Ovary (tissue), 3 donors: ENCODE data around the gene THTPA.

Experiments
- CTCF ChIP-seq, 3 donors: fragments of 450-650 bp in 2 of 3; fragments of 200-600 bp in 1 of 3; IDR thresholded peaks; one replicate each; pipeline versions ENCODE4 v1.5.1 to v1.8.0; 2016 to 2022; ENCODE audit warnings: antibody characterized with exemption in 3 of 3, mild to moderate bottlenecking in 1 of 3
- POLR2A ChIP-seq: fragments of 450-650 bp; IDR thresholded peaks from one replicate; pipeline ENCODE4 v1.6.1; 2017; ENCODE audit warnings: antibody characterized with exemption, mild to moderate bottlenecking, moderate library complexity
- donor health status: DM: no; HTN: no; CAD: no.

- TF ChIP-seq CTCF (IDR thresholded peaks at IDR 0.05) = no peak
- no peak for TF ChIP-seq POLR2A
Observed at GRCh38 chr14:23528555-23528954, 27.5 kb upstream of the THTPA start.
